ENCODE measurements around the gene MINDY1. TPM values are rescaled to one million over a fixed set of nuclear protein-coding genes. Genes with fewer than 3 reads are reported as not detected.
A peak's percentile ranks its signal among the peaks of the same experiment; 100 is the strongest.

The MINDY1 gene
- polyA plus RNA-seq, 3 donors, result 11.5 to 25.0 (median 13.2) TPM

GRCh38 chr1:150961756-150962155 is 44.9 kb downstream of the MINDY1 start:
- TF ChIP-seq, protein P1, sequence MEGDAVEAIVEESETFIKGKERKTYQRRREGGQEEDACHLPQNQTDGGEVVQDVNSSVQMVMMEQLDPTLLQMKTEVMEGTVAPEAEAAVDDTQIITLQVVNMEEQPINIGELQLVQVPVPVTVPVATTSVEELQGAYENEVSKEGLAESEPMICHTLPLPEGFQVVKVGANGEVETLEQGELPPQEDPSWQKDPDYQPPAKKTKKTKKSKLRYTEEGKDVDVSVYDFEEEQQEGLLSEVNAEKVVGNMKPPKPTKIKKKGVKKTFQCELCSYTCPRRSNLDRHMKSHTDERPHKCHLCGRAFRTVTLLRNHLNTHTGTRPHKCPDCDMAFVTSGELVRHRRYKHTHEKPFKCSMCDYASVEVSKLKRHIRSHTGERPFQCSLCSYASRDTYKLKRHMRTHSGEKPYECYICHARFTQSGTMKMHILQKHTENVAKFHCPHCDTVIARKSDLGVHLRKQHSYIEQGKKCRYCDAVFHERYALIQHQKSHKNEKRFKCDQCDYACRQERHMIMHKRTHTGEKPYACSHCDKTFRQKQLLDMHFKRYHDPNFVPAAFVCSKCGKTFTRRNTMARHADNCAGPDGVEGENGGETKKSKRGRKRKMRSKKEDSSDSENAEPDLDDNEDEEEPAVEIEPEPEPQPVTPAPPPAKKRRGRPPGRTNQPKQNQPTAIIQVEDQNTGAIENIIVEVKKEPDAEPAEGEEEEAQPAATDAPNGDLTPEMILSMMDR (IDR thresholded peaks at IDR 0.05), result no peak
- Histone ChIP-seq H3K4me1 (ENCODE audit: control insufficient read depth in 1 of 2, insufficient read depth in 2 of 2, low read length in 2 of 2) (no peaks in the 10 kb centered on the region), H2AFZ (ENCODE audit: insufficient read depth, low read depth, low read length, poor library complexity, severe bottlenecking) (no peak overlapping the region), H3K4me3 (replicated peaks in 1 of 3; ENCODE audit: low read depth in 2 of 3, low read length in 3 of 3) (no peak overlapping the region), H3K4me2 (replicated peaks; ENCODE audit: extremely low read depth, low read length, poor library complexity, severe bottlenecking) (no peak overlapping the region), H4K20me1 (ENCODE audit: insufficient read depth, low read length) (peaks cover 53% of the 10 kb centered on the region), H3K27me3 (ENCODE audit: control insufficient read depth in 2 of 2, insufficient read depth in 2 of 2, low read length in 2 of 2) (no peaks in the 10 kb centered on the region), H3K27ac (ENCODE audit: low read depth in 1 of 2, low read length in 2 of 2) (peak overlapping the region in 1 of 2 donors; percentile 60), H3K9ac (ENCODE audit: insufficient read depth, low read length, poor library complexity, severe bottlenecking) (no peak overlapping the region), H3K79me2 (ENCODE audit: insufficient read depth, low read length) (peaks cover 5% of the 10 kb centered on the region), H3K9me3 (replicated peaks in 1 of 2; ENCODE audit: control insufficient read depth in 1 of 2, insufficient read depth in 1 of 2, low read length in 2 of 2) (no peaks in the 10 kb centered on the region), H3K36me3 (replicated peaks in 1 of 2; ENCODE audit: control insufficient read depth in 1 of 2, insufficient read depth in 2 of 2, low read length in 2 of 2) (peaks cover 94 to 98% of the 10 kb centered on the region in 2 donors)
- intact Hi-C loops (cut with micrococcal nuclease), result no loop called here
- Mint-ChIP-seq H3K9me3 (no peaks in the 10 kb centered on the region), H3K27me3 (ENCODE audit: low read depth in 3 of 3) (peaks cover 0 to 2% (median 0%) of the 10 kb centered on the region in 3 donors), H3K4me1 (peaks cover 2% of the 10 kb centered on the region), H3K36me3 (peaks cover 86 to 93% of the 10 kb centered on the region in 2 donors), H3K4me3 (no peak overlapping the region), H3K27ac (peak overlapping the region in 4 of 7 donors; percentile 42 to 64 (median 62))
- no CpG with 5 or more reads among the region's 4 CpGs for WGBS (ENCODE audit: insufficient coverage)
- DNase-seq, result no peak

DNA sequence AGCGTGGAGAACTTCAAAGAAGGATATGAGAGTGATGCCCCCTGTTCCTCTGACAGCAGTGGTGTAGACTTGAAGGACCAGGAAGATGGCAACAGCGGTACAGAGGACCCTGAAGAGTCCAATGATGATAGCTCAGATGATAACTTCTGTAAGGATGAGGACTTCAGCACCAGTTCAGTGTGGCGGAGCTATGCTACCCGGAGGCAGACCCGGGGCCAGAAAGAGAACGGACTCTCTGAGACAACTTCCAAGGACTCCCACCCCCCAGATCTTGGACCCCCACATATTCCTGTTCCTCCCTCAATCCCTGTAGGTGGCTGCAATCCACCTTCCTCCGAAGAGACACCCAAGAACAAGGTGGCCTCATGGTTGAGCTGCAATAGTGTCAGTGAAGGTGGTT is 46.1 kb downstream of the MINDY1 start:
- H3K9me3 ChIP-seq (replicated peaks in 1 of 2; ENCODE audit: control insufficient read depth in 1 of 2, insufficient read depth in 1 of 2, low read length in 2 of 2), result no peaks in the 10 kb centered on the region
- no peaks in the 10 kb centered on the region for H3K27me3 ChIP-seq (ENCODE audit: control insufficient read depth in 2 of 2, insufficient read depth in 2 of 2, low read length in 2 of 2)
- peaks cover 42% of the 10 kb centered on the region for H4K20me1 ChIP-seq (ENCODE audit: insufficient read depth, low read length)
- H3K27ac ChIP-seq (ENCODE audit: low read depth in 1 of 2, low read length in 2 of 2), result no peak overlapping the region
- H3K9me3 Mint-ChIP-seq, result no peaks in the 10 kb centered on the region
- no peak overlapping the region for H3K9ac ChIP-seq (ENCODE audit: insufficient read depth, low read length, poor library complexity, severe bottlenecking)
- H3K27me3 Mint-ChIP-seq (ENCODE audit: low read depth in 3 of 3), result peaks cover 0 to 2% (median 0%) of the 10 kb centered on the region in 3 donors
- H3K27ac Mint-ChIP-seq, result peak overlapping the region in 6 of 7 donors; percentile 6 to 70 (median 51)
- H3K36me3 Mint-ChIP-seq, result peaks cover 79 to 93% of the 10 kb centered on the region in 2 donors
- no peaks in the 10 kb centered on the region for H3K4me1 ChIP-seq (ENCODE audit: control insufficient read depth in 1 of 2, insufficient read depth in 2 of 2, low read length in 2 of 2)
- H3K4me1 Mint-ChIP-seq, result peaks cover 2% of the 10 kb centered on the region
- 100% methylated on average over 2 of the region's 7 CpGs for WGBS (ENCODE audit: insufficient coverage)
- peaks cover 86 to 98% of the 10 kb centered on the region in 2 donors for H3K36me3 ChIP-seq (replicated peaks in 1 of 2; ENCODE audit: control insufficient read depth in 1 of 2, insufficient read depth in 2 of 2, low read length in 2 of 2)
- H3K4me3 Mint-ChIP-seq, result no peak overlapping the region
- H3K4me3 ChIP-seq (replicated peaks in 1 of 3; ENCODE audit: low read depth in 2 of 3, low read length in 3 of 3), result no peak overlapping the region
- H3K79me2 ChIP-seq (ENCODE audit: insufficient read depth, low read length), result peaks cover under 1% of the 10 kb centered on the region
- TF ChIP-seq, protein P1 (IDR thresholded peaks at IDR 0.05), result no peak
- H2AFZ ChIP-seq (ENCODE audit: insufficient read depth, low read depth, low read length, poor library complexity, severe bottlenecking), result no peak overlapping the region
- H3K4me2 ChIP-seq (replicated peaks; ENCODE audit: extremely low read depth, low read length, poor library complexity, severe bottlenecking), result no peak overlapping the region
- no peak for DNase-seq
- intact Hi-C loops (cut with micrococcal nuclease), result no loop called here
